SK-N-SH treated with all-trans-retinoic acid at 6 μM for 48 hours (cell line): Measurements from ENCODE around the gene BRINP1.

Source experiments
- ATAC-seq: fragments of 200-7000 bp; cut with Tn5 transposase; 3 replicates; pipeline ENCODE4 v1.9.1; 2020; ENCODE audit warnings: mild to moderate bottlenecking, moderate library complexity
- ARNTL ChIP-seq: fragments of 450-650 bp; formaldehyde crosslinking; IDR thresholded peaks from 2 replicates; pipeline ENCODE4 v1.5.0; 2020; ENCODE audit warnings: low read depth, mild to moderate bottlenecking, moderate library complexity, borderline replicate concordance
- BACH2 ChIP-seq: fragments of 250-450 bp; sonication (Bioruptor Pico); IDR thresholded peaks from 2 replicates; pipeline ENCODE4 v1.9.0; 2021; ENCODE audit warnings: mild to moderate bottlenecking, borderline replicate concordance
- CSDC2 ChIP-seq: fragments of 250-450 bp; sonication (Bioruptor Pico); IDR thresholded peaks from 2 replicates; pipeline ENCODE4 v1.5.0; 2020; ENCODE audit warnings: mild to moderate bottlenecking, moderate library complexity
- ESRRG ChIP-seq: fragments of 250-450 bp; sonication (Bioruptor Pico); IDR thresholded peaks from 2 replicates; pipeline ENCODE4 v1.6.1; 2021; ENCODE audit warnings: mild to moderate bottlenecking
- GLIS3 ChIP-seq: fragments of 250-450 bp; sonication (Bioruptor Pico); IDR thresholded peaks from 2 replicates; pipeline ENCODE4 v1.5.0; 2020; ENCODE audit warnings: mild to moderate bottlenecking, moderate library complexity
- ISL1 ChIP-seq: fragments of 250-450 bp; sonication (Bioruptor Pico); IDR thresholded peaks from 2 replicates; pipeline ENCODE4 v2.1.2; 2022; ENCODE audit warnings: mild to moderate bottlenecking, moderate library complexity
- OSR1 ChIP-seq: fragments of 250-450 bp; sonication (Bioruptor Pico); IDR thresholded peaks from 2 replicates; pipeline ENCODE4 v1.8.0; 2022; ENCODE audit warnings: moderate library complexity, mild to moderate bottlenecking, inconsistent platforms
- PPARA ChIP-seq: fragments of 250-450 bp; sonication (Bioruptor Pico); IDR thresholded peaks from 2 replicates; pipeline ENCODE4 v1.5.0; 2020; ENCODE audit warnings: mild to moderate bottlenecking, borderline replicate concordance
- RARB ChIP-seq: fragments of 250-450 bp; sonication (Bioruptor Pico); IDR thresholded peaks from 2 replicates; pipeline ENCODE4 v1.8.0; 2021; ENCODE audit warnings: mild to moderate bottlenecking, moderate library complexity
- SNAI2 ChIP-seq: fragments of 250-450 bp; sonication (Bioruptor Pico); IDR thresholded peaks from 2 replicates; pipeline ENCODE4 v1.5.0; 2020; ENCODE audit warnings: mild to moderate bottlenecking, moderate library complexity
- TCF4 ChIP-seq: fragments of 250-450 bp; sonication (Bioruptor Pico); IDR thresholded peaks from 2 replicates; pipeline ENCODE4 v1.8.0; 2021; ENCODE audit warnings: mild to moderate bottlenecking, moderate library complexity, borderline replicate concordance
- TOX ChIP-seq: fragments of 250-450 bp; sonication (Bioruptor Pico); IDR thresholded peaks from 2 replicates; pipeline ENCODE4 v1.8.0; 2021; ENCODE audit warnings: mild to moderate bottlenecking, moderate library complexity, borderline replicate concordance
- ZFP3 ChIP-seq: fragments of 250-450 bp; sonication (Bioruptor Pico); IDR thresholded peaks from 2 replicates; pipeline ENCODE4 v1.5.0; 2020; ENCODE audit warnings: mild to moderate bottlenecking, moderate library complexity
- ZFP30 ChIP-seq: fragments of 450-650 bp; formaldehyde crosslinking; IDR thresholded peaks from 2 replicates; pipeline ENCODE4 v1.5.0; 2022; ENCODE audit warnings: mild to moderate bottlenecking, moderate library complexity
- ZNF70 ChIP-seq: fragments of 450-650 bp; formaldehyde crosslinking; IDR thresholded peaks from 2 replicates; pipeline ENCODE4 v1.5.0; 2020; ENCODE audit warnings: mild to moderate bottlenecking, moderate library complexity
- TF ChIP-seq, protein P1 (sequence below): fragments of 250-450 bp; sonication (Bioruptor Pico); IDR thresholded peaks from 2 replicates; pipeline ENCODE4 v1.8.0; 2020; ENCODE audit warnings: mild to moderate bottlenecking, moderate library complexity, borderline replicate concordance
- TF ChIP-seq, protein P2 (sequence below): fragments of 250-450 bp; sonication (Bioruptor Pico); IDR thresholded peaks from 2 replicates; pipeline ENCODE4 v1.8.0; 2021; ENCODE audit warnings: low read depth, mild to moderate bottlenecking, moderate library complexity, borderline replicate concordance
- TF ChIP-seq, protein P3 (sequence below): fragments of 250-450 bp; sonication (Bioruptor Pico); IDR thresholded peaks from 2 replicates; pipeline ENCODE4 v1.5.1; 2020; ENCODE audit warnings: low read depth, mild to moderate bottlenecking, moderate library complexity

BRINP1 gene, protein sequence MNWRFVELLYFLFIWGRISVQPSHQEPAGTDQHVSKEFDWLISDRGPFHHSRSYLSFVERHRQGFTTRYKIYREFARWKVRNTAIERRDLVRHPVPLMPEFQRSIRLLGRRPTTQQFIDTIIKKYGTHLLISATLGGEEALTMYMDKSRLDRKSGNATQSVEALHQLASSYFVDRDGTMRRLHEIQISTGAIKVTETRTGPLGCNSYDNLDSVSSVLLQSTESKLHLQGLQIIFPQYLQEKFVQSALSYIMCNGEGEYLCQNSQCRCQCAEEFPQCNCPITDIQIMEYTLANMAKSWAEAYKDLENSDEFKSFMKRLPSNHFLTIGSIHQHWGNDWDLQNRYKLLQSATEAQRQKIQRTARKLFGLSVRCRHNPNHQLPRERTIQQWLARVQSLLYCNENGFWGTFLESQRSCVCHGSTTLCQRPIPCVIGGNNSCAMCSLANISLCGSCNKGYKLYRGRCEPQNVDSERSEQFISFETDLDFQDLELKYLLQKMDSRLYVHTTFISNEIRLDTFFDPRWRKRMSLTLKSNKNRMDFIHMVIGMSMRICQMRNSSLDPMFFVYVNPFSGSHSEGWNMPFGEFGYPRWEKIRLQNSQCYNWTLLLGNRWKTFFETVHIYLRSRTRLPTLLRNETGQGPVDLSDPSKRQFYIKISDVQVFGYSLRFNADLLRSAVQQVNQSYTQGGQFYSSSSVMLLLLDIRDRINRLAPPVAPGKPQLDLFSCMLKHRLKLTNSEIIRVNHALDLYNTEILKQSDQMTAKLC

DNA sequence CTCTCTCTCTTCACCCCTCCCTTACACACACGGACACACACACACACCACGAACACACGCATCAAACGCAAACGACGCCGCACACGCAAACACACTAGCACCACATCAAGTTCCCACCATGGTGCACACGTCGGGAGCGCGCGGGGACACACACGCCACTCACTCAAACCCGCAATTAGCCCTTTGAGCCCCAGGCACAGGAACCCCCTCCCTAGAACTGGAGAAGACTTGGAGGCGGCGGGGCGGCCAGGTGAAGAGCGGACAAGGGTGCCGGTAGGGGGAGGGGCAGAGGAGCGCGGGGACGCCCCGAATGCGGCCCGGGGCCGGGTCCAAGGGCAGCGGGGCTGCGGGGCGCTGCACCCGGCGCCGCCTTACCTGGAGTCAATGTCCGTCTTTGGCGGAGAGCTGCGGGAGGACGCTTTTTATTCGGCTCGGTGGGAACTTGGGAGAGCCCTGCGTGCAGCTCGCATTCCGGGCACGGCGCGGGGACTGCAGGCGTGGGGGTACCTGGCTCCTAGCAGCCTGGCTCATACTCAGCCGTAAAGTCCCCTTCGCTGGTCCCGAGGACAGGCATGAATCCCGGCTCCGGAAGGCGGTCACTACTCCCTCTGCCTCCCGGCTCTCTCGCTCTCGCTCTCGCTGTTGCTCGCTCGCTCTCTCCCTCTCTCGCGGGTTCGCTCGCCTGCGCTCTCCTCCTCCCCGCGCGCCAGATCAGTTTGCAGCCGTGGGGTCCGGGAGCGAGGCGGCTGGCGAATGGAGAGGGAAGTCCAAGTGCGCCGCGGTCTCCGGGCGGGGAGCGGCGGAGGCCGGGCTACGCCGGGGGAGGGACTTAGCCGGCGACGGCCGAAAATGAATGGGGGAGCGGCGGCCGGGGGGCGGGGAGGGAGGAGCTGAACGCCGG lies at the start of gene BRINP1:
BRINP1 (minus strand) TSS at position 755 of the 901 bp plus-strand sequence. CDS start 56,080 bp downstream, outside the sequence.
- peak; percentile 84 for ATAC-seq
- no peak for TF ChIP-seq SNAI2
- no peak for TF ChIP-seq TCF4 (CRISPR knock-in tag)
- TF ChIP-seq RARB: no peak
- TF ChIP-seq PPARA: no peak
- TF ChIP-seq ZNF70 (CRISPR knock-in tag): no peak
- TF ChIP-seq ZFP30: no peak
- TF ChIP-seq GLIS3 (CRISPR knock-in tag): no peak
- TF ChIP-seq, protein P1, sequence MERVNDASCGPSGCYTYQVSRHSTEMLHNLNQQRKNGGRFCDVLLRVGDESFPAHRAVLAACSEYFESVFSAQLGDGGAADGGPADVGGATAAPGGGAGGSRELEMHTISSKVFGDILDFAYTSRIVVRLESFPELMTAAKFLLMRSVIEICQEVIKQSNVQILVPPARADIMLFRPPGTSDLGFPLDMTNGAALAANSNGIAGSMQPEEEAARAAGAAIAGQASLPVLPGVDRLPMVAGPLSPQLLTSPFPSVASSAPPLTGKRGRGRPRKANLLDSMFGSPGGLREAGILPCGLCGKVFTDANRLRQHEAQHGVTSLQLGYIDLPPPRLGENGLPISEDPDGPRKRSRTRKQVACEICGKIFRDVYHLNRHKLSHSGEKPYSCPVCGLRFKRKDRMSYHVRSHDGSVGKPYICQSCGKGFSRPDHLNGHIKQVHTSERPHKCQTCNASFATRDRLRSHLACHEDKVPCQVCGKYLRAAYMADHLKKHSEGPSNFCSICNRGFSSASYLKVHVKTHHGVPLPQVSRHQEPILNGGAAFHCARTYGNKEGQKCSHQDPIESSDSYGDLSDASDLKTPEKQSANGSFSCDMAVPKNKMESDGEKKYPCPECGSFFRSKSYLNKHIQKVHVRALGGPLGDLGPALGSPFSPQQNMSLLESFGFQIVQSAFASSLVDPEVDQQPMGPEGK: no peak
- TF ChIP-seq, protein P2, sequence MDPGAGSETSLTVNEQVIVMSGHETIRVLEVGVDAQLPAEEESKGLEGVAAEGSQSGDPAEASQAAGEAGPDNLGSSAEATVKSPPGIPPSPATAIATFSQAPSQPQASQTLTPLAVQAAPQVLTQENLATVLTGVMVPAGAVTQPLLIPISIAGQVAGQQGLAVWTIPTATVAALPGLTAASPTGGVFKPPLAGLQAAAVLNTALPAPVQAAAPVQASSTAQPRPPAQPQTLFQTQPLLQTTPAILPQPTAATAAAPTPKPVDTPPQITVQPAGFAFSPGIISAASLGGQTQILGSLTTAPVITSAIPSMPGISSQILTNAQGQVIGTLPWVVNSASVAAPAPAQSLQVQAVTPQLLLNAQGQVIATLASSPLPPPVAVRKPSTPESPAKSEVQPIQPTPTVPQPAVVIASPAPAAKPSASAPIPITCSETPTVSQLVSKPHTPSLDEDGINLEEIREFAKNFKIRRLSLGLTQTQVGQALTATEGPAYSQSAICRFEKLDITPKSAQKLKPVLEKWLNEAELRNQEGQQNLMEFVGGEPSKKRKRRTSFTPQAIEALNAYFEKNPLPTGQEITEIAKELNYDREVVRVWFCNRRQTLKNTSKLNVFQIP: no peak
- no peak for TF ChIP-seq ESRRG
- TF ChIP-seq CSDC2 (CRISPR knock-in tag): no peak
- TF ChIP-seq TOX (CRISPR knock-in tag): no peak
- TF ChIP-seq BACH2: no peak
- no peak for TF ChIP-seq ARNTL (CRISPR knock-in tag)
- no peak for TF ChIP-seq OSR1 (CRISPR knock-in tag)
- TF ChIP-seq ISL1 (CRISPR knock-in tag): no peak

DNA sequence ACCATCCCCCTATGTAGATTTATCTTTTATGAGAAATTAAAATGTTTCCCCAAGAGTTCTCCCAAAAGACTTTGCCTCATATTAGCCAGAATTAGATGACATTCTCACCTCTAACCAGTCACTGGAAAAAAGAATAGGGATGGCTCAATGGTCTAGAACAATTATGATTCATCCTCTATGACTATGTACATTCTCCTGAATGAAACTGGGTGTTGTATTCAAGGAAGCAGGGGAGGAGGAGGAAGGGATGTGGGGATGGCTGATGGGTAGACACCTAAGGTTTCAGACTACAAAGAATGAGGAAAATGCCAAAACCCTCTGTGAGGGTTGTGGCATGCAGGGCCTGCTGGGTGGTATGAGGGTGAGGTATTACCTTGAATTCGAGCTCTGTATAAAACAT lies 49.5 kb upstream of the BRINP1 start:
- TF ChIP-seq ISL1 (CRISPR knock-in tag): no peak
- TF ChIP-seq ZFP30: no peak
- TF ChIP-seq, protein P1: no peak
- no peak for TF ChIP-seq ZFP3 (CRISPR knock-in tag)
- TF ChIP-seq, all 23 proteins: peak for 0
- ATAC-seq: no peak

DNA sequence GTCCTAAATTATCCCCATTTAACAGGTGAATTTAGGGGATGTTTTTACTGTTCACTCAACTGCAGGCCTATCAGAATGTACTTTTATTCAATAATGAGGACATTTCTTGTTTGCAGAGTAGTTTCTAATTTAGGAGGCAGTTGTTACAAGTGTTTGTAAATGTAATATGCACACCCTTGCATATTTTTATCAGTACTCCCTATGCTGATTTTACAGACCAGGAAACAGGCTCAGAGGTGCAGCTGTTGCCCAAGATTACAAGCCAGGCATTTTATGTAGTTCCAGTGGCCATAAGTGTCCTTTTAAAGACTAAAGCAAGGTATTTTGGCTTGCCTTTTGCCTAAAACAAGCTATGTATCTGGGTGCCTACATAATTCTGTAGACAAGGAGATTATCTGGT lies 47.6 kb upstream of the BRINP1 start:
- TF ChIP-seq ZFP30: no peak
- TF ChIP-seq ZFP3 (CRISPR knock-in tag): no peak
- TF ChIP-seq TCF4 (CRISPR knock-in tag): no peak
- no peak for TF ChIP-seq SNAI2
- TF ChIP-seq, protein P2: no peak
- no peak for ATAC-seq

DNA sequence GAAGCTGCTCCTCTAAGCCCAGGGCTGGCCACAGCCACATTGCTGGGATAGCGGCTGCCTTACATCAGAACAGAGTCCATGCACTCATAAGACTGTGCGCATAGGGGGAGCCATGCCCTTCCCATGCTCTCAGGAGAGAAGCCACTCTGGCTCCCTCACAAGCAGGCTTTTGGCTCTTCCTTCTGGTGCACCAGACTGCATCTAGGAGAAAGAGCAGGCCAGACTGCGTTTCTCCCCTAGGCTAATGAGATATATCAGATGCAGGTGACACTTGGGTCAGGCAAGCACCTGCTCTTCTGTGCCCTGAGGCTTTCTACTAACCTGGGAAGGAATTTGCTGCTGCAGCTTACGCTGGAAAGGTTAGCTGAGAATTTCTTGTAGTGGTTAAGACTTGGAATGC lies 43.2 kb upstream of the BRINP1 start:
- no peak for ATAC-seq
- TF ChIP-seq RARB (no peak), ARNTL (CRISPR knock-in tag) (no peak), ESRRG (no peak), ZNF70 (CRISPR knock-in tag) (no peak)
- TF ChIP-seq, protein P3, sequence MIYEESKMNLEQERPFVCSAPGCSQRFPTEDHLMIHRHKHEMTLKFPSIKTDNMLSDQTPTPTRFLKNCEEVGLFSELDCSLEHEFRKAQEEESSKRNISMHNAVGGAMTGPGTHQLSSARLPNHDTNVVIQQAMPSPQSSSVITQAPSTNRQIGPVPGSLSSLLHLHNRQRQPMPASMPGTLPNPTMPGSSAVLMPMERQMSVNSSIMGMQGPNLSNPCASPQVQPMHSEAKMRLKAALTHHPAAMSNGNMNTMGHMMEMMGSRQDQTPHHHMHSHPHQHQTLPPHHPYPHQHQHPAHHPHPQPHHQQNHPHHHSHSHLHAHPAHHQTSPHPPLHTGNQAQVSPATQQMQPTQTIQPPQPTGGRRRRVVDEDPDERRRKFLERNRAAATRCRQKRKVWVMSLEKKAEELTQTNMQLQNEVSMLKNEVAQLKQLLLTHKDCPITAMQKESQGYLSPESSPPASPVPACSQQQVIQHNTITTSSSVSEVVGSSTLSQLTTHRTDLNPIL (CRISPR knock-in tag): no peak
